Panc1 (cell line): ENCODE measurements around the gene WARS2.

ENCODE experiments used
- CTCF ChIP-seq: fragments of 450-650 bp; IDR thresholded peaks from 2 replicates; pipeline ENCODE4 v1.5.1; 2017; ENCODE audit warnings: mild to moderate bottlenecking
- POLR2AphosphoS5 ChIP-seq: IDR thresholded peaks from 2 replicates; pipeline ENCODE4 v1.6.1; 2012; ENCODE audit warnings: mild to moderate bottlenecking, low read depth, low read length, moderate library complexity
- REST ChIP-seq, 2 experiments: IDR thresholded peaks; 2 replicates each; pipeline ENCODE4 v1.6.1; 2011 to 2012; ENCODE audit warnings: low read depth in 2 of 2, control low read depth in 1 of 2, low read length in 1 of 2, mild to moderate bottlenecking in 1 of 2, moderate library complexity in 1 of 2; ENCODE audit not compliant: insufficient read depth in 1 of 2
- SIN3A ChIP-seq: IDR thresholded peaks from 2 replicates; pipeline ENCODE4 v1.6.1; 2012; ENCODE audit warnings: low read depth, mild to moderate bottlenecking, low read length, moderate library complexity, borderline replicate concordance; ENCODE audit not compliant: insufficient read depth
- TCF7L2 ChIP-seq: IDR thresholded peaks from 2 replicates; pipeline ENCODE4 v1.6.1; 2011; ENCODE audit warnings: mild to moderate bottlenecking, low read depth, low read length, inconsistent platforms

GRCh38 chr1:119141020-119141424 lies 569 bp upstream of the WARS2 start:
- TF ChIP-seq CTCF (peak; percentile 65), REST (IDR thresholded peaks at IDR 0.05; ENCODE audit: insufficient read depth in 1 of 2, low read depth in 2 of 2, low read length in 1 of 2) (no peak), SIN3A (no peak), POLR2AphosphoS5 (no peak), TCF7L2 (no peak)
